LNCAP (cell line): ENCODE results near the gene UBE2QL1.

Experiments
- CTCF ChIP-seq: fragments of 450-650 bp; IDR thresholded peaks from 2 replicates; pipeline ENCODE4 v1.5.1; 2017; ENCODE audit warnings: mild to moderate bottlenecking

UBE2QL1 gene

GRCh38 chr5:6505783-6506557 lies 57.3 kb downstream of the UBE2QL1 start:
- TF ChIP-seq CTCF = no peak

GRCh38 chr5:6506611-6507010 lies 58.0 kb downstream of the UBE2QL1 start:
- no peak for TF ChIP-seq CTCF

- no peak for TF ChIP-seq CTCF
Observed at GRCh38 chr5:6508931-6509330, 60.3 kb downstream of the UBE2QL1 start.

- no peak for TF ChIP-seq CTCF
Observed at GRCh38 chr5:6510132-6510531, 61.5 kb downstream of the UBE2QL1 start.

- no peak for TF ChIP-seq CTCF
Observed at GRCh38 chr5:6510973-6511372, 62.3 kb downstream of the UBE2QL1 start.

- no peak for TF ChIP-seq CTCF
Observed at GRCh38 chr5:6516823-6517222, 68.2 kb downstream of the UBE2QL1 start.

GRCh38 chr5:6517510-6517909 lies 68.9 kb downstream of the UBE2QL1 start:
- TF ChIP-seq CTCF = no peak
